Measurements from ENCODE around the gene MATN3. TPM values are rescaled to one million over a fixed set of nuclear protein-coding genes. Genes with fewer than 3 reads are reported as not detected.

MATN3 gene
- total RNA-seq, 1 donor from 2014 or later: 1.1 TPM

GRCh38 chr2:20035955-20036666 lies 23.6 kb upstream of the MATN3 start:
- no peak for DNase-seq (ENCODE audit: low read depth, low spot score)

DNA sequence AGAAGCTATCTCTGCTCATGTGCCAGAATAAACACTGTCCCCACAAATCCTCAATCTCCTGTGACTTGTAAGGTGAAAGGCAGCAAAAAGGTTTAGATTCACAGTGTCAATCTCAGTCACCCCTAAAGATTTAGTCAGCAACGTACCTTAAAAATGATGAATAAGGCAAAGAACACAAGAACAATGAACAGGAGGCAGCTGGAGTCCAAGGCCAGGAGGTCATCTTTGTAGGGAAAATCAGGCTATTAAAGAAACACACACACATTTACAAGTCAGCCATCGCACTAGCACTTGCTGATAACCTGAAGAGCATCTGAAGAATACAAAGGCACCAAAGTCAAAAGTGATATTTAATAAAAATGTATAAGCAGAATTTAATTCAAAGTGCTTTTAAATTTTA lies 22.4 kb upstream of the MATN3 start:
- DNase-seq (ENCODE audit: low read depth, low spot score): peak; percentile 56

DNA sequence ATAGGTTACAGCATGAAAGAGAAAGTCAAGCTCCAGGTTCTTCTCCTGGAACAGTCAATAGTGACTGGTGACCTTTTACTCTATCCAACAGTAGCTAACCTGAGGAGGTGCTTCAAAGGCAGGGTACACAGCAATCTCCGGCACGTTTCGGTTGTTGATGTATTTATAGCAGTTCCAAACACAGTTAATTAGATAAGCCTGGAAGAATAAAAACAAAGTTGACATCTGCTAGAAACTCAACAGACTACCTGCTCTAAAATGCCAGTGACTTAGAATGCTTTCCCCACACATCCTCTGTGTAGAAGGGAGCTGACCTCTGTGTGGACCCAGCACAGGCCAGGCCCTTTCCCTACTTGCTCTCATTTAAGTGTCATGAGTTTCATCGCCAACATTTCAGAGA lies 21.8 kb upstream of the MATN3 start:
- DNase-seq (ENCODE audit: low read depth, low spot score): no peak

- DNase-seq (ENCODE audit: low read depth, low spot score): no peak
These were observed 20.9 kb upstream of the MATN3 start for GRCh38 chr2:20033322-20033721.

GRCh38 chr2:20030224-20030623 lies 17.8 kb upstream of the MATN3 start:
- no peak for DNase-seq (ENCODE audit: low read depth, low spot score)

GRCh38 chr2:20027705-20028434 lies 15.4 kb upstream of the MATN3 start:
- DNase-seq (ENCODE audit: low read depth, low spot score): no peak

- no peak for DNase-seq (ENCODE audit: low read depth, low spot score)
These were observed 14.8 kb upstream of the MATN3 start for GRCh38 chr2:20027260-20027677.

DNA sequence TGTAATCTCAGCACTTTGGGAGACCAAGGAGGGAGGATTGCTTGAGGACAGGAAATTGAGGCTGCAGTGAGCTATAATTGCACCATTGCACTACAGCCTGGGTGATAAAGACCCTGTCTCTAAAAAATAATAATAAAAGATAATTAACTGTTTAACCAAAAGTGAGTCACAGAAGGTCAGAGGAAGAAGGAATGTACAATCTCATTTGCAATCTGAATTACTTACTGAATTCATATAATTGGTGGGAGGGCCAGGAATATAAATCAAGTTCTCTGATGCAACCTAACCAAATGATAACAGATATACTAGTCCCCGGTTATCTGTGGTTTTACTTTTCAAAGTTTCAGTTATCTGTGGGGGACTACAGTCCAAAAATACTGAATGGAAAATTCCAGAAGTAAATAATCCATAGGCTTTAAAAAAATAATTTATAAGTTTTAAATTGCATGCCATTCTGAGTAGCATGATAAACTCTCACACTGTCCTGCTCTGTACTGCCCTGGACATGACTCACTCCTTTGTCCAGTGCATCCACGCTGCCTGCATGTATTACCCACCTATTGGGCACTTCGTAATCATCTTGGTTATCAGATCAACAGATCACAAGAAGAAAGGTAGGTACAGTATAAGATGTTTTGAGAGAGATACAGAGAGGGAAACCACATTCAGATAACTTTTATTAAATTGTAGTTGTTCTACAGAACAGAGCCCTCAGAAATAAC lies 12.8 kb upstream of the MATN3 start:
- no peak for DNase-seq (ENCODE audit: low read depth, low spot score)

GRCh38 chr2:20023688-20024087 lies 11.2 kb upstream of the MATN3 start:
- no peak for DNase-seq (ENCODE audit: low read depth, low spot score)

DNA sequence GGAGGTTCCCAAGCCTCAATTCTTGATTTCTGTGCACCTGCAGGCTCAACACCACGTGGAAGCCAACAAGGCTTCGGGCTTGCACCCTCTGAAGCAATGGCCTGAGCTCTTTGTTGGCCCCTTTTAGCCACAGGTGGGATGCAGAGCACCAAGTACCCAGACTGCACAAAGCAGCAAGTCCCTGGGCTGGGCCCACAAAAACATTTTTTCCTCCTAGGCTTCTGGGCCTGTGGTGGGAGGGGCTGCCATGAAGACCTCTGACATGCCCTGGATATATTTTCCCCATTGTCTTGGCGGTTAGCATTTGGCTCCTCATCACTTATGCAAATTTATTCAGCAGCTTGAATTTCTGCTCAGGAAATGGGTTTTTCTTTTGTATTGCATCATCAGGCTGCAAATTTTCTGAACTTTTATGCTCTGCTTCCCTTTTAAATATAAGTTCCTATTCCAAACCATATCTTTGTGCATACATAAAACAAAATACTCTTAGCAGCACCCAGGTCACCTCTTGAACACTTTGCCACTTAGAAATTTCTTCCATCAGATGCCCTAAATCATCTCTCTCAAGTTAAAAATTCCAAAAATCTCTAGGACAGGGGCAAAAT lies 9.0 kb upstream of the MATN3 start:
- no peak for DNase-seq (ENCODE audit: low read depth, low spot score)

DNA sequence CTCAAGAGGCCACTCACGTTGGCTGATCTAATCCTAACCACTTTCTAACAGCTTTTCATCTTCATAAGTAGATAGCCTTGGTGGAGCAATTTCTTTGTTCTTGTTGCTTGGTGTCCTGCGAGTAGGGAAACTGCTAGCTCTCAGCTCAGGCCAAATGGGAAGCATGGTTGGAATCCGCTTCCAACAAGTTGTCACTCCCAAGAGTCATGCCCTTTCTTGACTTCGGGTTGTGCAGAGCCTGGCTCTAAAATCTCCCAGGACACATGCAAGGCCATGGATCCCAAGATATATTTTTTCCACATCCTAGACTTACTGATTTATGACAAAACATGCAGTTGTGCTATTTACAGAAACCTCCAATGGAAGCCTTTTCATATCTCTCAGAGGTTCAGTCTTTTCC lies 7.3 kb upstream of the MATN3 start:
- no peak for DNase-seq (ENCODE audit: low read depth, low spot score)

GRCh38 chr2:20018601-20019152 lies 6.2 kb upstream of the MATN3 start:
- no peak for DNase-seq (ENCODE audit: low read depth, low spot score)

DNA sequence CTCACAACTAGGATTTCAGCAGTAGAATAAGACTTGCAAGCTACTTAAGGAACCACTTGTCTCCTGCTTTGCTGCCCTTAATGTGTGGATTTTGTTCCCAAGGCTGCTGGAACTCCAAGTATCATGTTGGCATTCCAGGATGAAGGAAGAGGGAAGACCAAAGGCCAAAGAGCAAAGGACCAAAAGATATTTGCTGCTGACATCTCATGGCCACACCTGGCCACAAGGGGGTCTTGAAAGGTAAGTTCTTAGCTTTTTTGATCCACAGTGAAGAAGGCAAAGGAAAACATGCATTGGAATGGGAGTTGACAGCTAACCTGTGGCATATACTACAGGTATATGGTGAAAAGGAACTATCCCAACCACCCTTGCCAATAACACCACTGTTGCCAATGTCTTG lies 3.9 kb upstream of the MATN3 start:
- DNase-seq (ENCODE audit: low read depth, low spot score): no peak

- DNase-seq (ENCODE audit: low read depth, low spot score): no peak
These were observed 3.1 kb upstream of the MATN3 start for GRCh38 chr2:20015482-20016083.

GRCh38 chr2:20013126-20013849 lies 820 bp upstream of the MATN3 start:
- DNase-seq (ENCODE audit: low read depth, low spot score): no peak

GRCh38 chr2:20012032-20012281 lies 511 bp downstream of the MATN3 start:
- no peak for DNase-seq (ENCODE audit: low read depth, low spot score)

DNA sequence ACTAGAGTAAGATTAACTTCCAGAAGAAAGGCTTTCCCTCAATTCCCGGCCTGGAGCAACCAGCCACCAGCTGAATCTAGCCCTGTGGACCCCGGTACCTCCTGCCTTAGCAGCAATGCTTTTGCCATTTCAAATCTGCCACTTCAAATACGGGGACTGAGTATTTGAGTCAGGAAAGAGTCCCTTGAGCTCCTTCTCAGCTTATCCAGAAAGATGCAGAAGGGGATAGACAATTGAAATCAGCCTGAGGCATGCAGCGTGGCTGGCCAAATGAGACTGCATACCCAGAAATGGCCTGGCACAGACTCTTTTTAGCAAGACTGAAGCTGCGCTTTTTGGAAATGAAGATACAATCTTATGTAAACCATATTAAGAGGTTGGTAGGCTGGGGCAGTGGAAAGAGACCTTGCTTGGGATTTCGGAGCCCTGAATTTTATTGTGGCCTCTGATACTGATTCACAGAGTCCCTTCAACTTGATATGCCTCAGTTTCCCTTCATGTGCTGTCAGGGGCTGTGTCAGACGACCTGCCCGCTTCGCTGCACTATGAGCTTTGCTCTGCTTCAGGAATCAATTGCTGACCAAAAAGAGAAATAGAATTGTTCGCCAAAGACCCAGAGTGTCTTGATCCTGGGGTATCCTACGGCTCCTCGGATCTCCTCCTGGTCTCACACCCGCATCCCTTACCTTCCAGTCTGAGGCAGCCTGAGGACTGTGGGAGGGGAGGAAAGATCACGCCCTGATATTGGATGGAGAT lies 1.0 kb downstream of the MATN3 start:
- DNase-seq (ENCODE audit: low read depth, low spot score): no peak

GRCh38 chr2:20008703-20009102 lies 3.8 kb downstream of the MATN3 start:
- no peak for DNase-seq (ENCODE audit: low read depth, low spot score)

- DNase-seq (ENCODE audit: low read depth, low spot score): no peak
These were observed 6.5 kb downstream of the MATN3 start for GRCh38 chr2:20005891-20006470.

All from pulmonary artery endothelial cell (primary cell).